HUES64 (cell line): ENCODE results near the gene SLC35A4.
"Not testable (repeated sequence)": the region's sequence is repeated elsewhere in the genome, so short reads cannot be mapped to it uniquely, and the experiment has no call there.

ENCODE experiments used
- H3K27ac ChIP-seq: 2 replicates; pipeline ENCODE4 v1.7.0; 2013; ENCODE audit warnings: low read depth, low read length, inconsistent platforms
- H3K27me3 ChIP-seq: 2 replicates; pipeline ENCODE4 v1.6.1; 2013; ENCODE audit warnings: mild to moderate bottlenecking, low read length; ENCODE audit not compliant: insufficient read depth
- H3K36me3 ChIP-seq: 2 replicates; pipeline ENCODE4 v1.6.1; 2013; ENCODE audit warnings: mild to moderate bottlenecking, low read length; ENCODE audit not compliant: insufficient read depth
- H3K4me1 ChIP-seq: 2 replicates; pipeline ENCODE4 v1.6.1; 2013; ENCODE audit warnings: mild to moderate bottlenecking, low read length, moderate library complexity; ENCODE audit not compliant: insufficient read depth
- H3K4me3 ChIP-seq: 2 replicates; pipeline ENCODE4 v1.5.1; 2013; ENCODE audit warnings: mild to moderate bottlenecking, low read length, moderate library complexity
- H3K9ac ChIP-seq: 2 replicates; pipeline ENCODE4 v1.6.1; 2013; ENCODE audit warnings: mild to moderate bottlenecking, low read depth, low read length
- H3K9me3 ChIP-seq: 2 replicates; pipeline ENCODE4 v1.6.1; 2013; ENCODE audit warnings: low read depth, low read length; ENCODE audit not compliant: insufficient read depth
- WGBS: fragments of 150-250, 120-280 bp; methylation state at CpG from one replicate; pipeline ENCODE4 v1.1.7; 2013; ENCODE audit warnings: missing lambda C conversion rate; 5-methylcytosine and 5-hydroxymethylcytosine counted together

The SLC35A4 gene

DNA sequence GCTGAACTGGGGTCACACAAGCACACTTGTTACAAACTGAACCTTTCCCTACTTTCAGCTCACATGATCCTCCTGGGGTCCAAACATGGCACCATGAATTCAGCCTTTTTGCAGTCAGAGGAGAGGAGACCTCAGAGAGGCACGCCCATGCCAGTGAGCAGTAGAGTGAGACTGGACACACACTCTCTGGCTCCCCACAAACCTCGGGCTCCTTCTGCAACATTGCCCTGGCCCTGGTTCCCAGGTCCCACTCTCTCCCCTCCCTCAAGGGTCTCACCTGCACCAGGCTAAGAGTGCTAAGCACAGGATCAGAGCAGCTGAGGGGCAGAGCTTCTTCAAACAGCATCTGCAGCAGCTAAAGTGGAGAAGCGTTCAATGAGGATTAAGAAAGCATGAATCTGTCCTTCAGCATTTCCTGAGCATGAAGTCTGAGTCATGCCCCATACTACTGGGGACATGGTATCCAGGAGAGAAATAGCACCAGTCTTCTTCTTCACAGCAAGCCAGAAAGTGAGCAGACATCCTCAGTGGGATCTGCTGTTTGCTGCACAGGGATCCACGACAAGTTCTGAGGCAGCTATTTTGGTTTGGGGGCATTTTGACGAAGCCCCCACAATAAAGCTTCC is 27.2 kb downstream of the SLC35A4 start:
- Histone ChIP-seq H3K9me3 (no peaks in the 10 kb centered on the region), H3K27me3 (no peaks in the 10 kb centered on the region), H3K4me1 (no peaks in the 10 kb centered on the region), H3K9ac (no peak overlapping the region), H3K36me3 (no peaks in the 10 kb centered on the region), H3K27ac (no peak overlapping the region), H3K4me3 (no peak overlapping the region)
- WGBS, result 91% methylated on average over 5 of the region's 5 CpGs

DNA sequence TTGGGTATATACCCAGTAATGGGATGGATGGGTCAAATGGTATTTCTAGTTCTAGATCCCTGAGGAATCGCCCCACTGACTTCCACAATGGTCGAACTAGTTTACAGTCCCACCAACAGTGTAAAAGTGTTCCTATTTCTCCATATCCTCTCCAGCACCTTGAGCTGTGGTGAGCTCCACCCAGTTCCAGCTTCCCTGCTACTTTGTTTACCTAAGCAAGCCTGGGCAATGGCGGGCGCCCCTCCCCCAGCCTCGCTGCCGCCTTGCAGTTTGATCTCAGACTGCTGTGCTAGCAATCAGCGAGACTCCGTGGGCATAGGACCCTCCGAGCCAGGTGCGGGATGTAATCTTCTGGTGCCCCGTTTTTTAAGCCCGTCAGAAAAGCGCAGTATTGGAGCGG is 28.4 kb downstream of the SLC35A4 start:
- not testable (repeated sequence) for H3K9ac ChIP-seq, H3K36me3 ChIP-seq, H3K27me3 ChIP-seq, H3K4me1 ChIP-seq, H3K27ac ChIP-seq, H3K9me3 ChIP-seq, H3K4me3 ChIP-seq
- 71% methylated on average over 14 of the region's 14 CpGs for WGBS

GRCh38 chr5:140594169-140594568 is 29.5 kb downstream of the SLC35A4 start:
- H3K9me3 ChIP-seq, result no peaks in the 10 kb centered on the region
- H3K4me1 ChIP-seq, result no peaks in the 10 kb centered on the region
- no peak overlapping the region for H3K4me3 ChIP-seq
- no peak overlapping the region for H3K9ac ChIP-seq
- 92% methylated on average over 6 of the region's 6 CpGs for WGBS
- H3K27ac ChIP-seq, result no peak overlapping the region
- no peaks in the 10 kb centered on the region for H3K36me3 ChIP-seq
- H3K27me3 ChIP-seq, result no peaks in the 10 kb centered on the region; the same call in 1 of the 2 replicates

DNA sequence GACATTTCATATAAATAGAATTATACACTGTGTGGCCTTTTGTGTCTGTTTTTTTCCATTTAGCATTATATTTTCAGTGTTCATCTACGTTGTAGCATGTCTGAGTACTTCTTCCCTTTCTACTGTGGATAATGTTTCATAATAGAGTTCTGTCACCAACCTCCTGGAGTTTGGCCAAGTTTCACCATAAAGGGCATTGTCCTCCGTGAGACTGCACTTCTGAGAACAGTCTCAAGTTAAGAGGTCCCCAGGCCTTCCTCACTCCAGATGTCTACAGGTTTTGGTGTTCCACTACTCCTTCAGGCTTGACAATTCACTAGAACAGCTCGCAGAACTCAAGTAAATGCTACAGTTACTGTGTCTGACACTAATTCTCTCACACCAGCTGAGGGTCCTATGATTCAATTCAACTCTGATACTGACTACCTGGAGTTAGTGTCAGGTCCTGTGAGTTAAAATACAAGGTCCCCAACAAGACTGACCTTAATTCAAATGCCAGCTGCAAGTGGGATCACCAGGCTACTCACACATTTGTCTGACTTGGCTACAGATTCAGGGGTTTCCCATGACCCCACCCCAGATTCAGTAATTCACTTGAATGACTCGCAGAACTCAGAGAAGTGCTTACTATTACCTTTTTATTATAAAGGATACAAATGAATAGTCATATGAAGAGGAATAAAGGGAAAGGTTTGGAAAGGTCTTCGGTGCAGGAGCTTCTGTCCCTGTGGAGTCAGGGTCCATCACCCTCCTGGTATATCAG is 31.1 kb downstream of the SLC35A4 start:
- Histone ChIP-seq H3K9me3 (no peaks in the 10 kb centered on the region), H3K9ac (no peak overlapping the region)
- WGBS, result 85% methylated on average over 4 of the region's 5 CpGs

GRCh38 chr5:140596321-140596741 is 31.7 kb downstream of the SLC35A4 start:
- Histone ChIP-seq H3K27me3 (no peaks in the 10 kb centered on the region; the same call in 1 of the 2 replicates), H3K9me3 (no peaks in the 10 kb centered on the region), H3K36me3 (no peaks in the 10 kb centered on the region), H3K4me1 (no peaks in the 10 kb centered on the region), H3K27ac (no peak overlapping the region), H3K9ac (no peak overlapping the region), H3K4me3 (no peak overlapping the region)
- 87% methylated on average over 1 of the region's 1 CpG for WGBS

More for the DNA sequence above, 31.1 kb downstream of the SLC35A4 start:
- H3K4me3 ChIP-seq, result no peak overlapping the region
- H3K4me1 ChIP-seq, result no peaks in the 10 kb centered on the region
- no peak overlapping the region for H3K27ac ChIP-seq
- no peaks in the 10 kb centered on the region; the same call in 1 of the 2 replicates for H3K27me3 ChIP-seq
- no peaks in the 10 kb centered on the region for H3K36me3 ChIP-seq

DNA sequence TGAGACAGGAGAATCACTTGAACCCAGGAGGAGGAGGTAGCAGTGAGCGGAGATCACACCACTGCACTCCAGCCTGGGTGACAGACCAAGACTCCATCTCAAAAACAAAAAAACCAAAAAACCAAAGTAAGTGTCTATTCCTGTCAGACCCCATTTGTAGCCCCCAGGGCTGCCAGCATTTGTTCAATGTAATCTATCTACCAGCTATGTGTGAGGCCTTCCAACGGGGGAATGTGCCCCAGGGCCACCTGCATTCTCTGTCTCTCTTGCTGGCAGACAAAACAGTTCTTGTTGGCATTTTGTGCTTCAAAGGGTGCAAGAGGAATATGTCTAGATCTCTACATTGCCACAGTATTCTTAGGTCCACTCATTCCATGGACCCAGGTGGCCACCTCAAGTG is 34.2 kb downstream of the SLC35A4 start:
- no peaks in the 10 kb centered on the region for H3K4me1 ChIP-seq
- H3K4me3 ChIP-seq, result no peak overlapping the region
- WGBS, result 88% methylated on average over 2 of the region's 2 CpGs
- no peaks in the 10 kb centered on the region; the same call in 1 of the 2 replicates for H3K27me3 ChIP-seq
- H3K9ac ChIP-seq, result no peak overlapping the region
- no peaks in the 10 kb centered on the region for H3K36me3 ChIP-seq
- H3K9me3 ChIP-seq, result no peaks in the 10 kb centered on the region
- H3K27ac ChIP-seq, result no peak overlapping the region

GRCh38 chr5:140600096-140600495 is 35.5 kb downstream of the SLC35A4 start:
- Histone ChIP-seq H3K9ac (no peak overlapping the region), H3K27me3 (no peaks in the 10 kb centered on the region; the same call in 1 of the 2 replicates), H3K4me1 (no peaks in the 10 kb centered on the region), H3K4me3 (no peak overlapping the region), H3K27ac (no peak overlapping the region), H3K9me3 (no peaks in the 10 kb centered on the region), H3K36me3 (no peaks in the 10 kb centered on the region)

DNA sequence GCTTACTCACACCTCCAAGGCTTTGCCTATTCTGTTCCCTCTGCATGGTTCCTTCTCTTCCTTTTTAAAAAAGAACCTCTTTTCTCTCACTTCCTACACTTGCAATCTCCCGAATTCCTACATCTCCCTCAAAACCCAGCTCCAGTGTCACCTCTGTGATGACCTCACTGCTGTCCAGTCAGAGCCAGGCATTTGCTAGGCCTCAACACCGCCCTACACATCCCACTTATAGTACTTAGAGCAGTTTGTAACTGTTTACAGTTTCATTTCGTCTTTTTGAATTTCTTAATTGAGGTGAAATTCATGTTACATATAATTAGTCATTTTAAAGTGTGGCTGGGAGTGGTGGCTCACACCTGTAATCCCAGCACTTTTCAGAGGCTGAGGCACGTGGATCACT is 37.5 kb downstream of the SLC35A4 start:
- WGBS, result 77% methylated on average over 2 of the region's 4 CpGs
- no peaks in the 10 kb centered on the region for H3K4me1 ChIP-seq
- no peaks in the 10 kb centered on the region for H3K36me3 ChIP-seq
- H3K27me3 ChIP-seq, result no peaks in the 10 kb centered on the region; the same call in 1 of the 2 replicates
- no peaks in the 10 kb centered on the region for H3K9me3 ChIP-seq
- no peak overlapping the region for H3K9ac ChIP-seq
- H3K27ac ChIP-seq, result no peak overlapping the region
- no peak overlapping the region for H3K4me3 ChIP-seq

DNA sequence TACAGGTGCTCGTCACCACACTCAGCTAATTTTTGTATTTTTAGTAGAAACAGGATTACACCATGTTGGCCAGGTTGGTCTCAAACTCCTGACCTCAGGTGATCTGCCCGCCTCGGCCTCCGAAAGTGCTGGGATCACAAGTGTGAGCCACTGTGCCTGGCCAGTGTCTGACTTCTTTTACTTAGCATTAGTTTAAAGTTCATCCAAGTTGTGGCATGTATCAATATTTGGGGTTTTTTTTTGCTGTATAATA is 38.7 kb downstream of the SLC35A4 start:
- not testable (repeated sequence) for H3K4me3 ChIP-seq, H3K9me3 ChIP-seq, H3K9ac ChIP-seq, H3K4me1 ChIP-seq, H3K36me3 ChIP-seq, H3K27me3 ChIP-seq, H3K27ac ChIP-seq
- WGBS, result 90% methylated on average over 4 of the region's 4 CpGs

- no peak overlapping the region for H3K4me3 ChIP-seq
- no peak overlapping the region for H3K9ac ChIP-seq
- no peaks in the 10 kb centered on the region for H3K4me1 ChIP-seq
- H3K27ac ChIP-seq, result no peak overlapping the region
- H3K27me3 ChIP-seq, result peaks cover 2% of the 10 kb centered on the region
- 100% methylated on average over 2 of the region's 2 CpGs for WGBS
- no peaks in the 10 kb centered on the region for H3K9me3 ChIP-seq
- H3K36me3 ChIP-seq, result no peaks in the 10 kb centered on the region
These were observed 39.1 kb downstream of the SLC35A4 start for GRCh38 chr5:140603734-140604133.

DNA sequence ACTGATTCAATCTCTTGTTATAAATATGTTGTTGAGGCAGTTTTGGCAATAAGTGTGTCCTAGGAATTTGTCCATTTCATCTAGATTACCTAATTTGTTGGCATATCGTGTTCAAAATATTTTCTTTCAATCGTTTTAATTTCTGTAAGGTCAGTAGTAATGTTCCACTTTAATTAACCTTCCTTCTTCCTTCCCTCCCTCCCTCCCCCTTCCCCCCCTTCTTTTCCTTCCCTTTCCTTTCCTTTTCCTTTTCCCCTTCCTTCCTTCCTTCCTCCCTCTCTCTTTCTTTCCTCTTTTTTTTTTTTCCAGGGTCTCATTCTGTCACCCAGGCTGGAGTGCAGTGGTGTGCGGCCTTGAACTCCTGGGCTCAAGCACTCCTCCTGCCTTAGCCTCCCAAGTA is 41.3 kb downstream of the SLC35A4 start:
- H3K4me1 ChIP-seq, result no peaks in the 10 kb centered on the region

More for the DNA sequence above, 41.3 kb downstream of the SLC35A4 start:
- Histone ChIP-seq H3K27me3 (peaks cover 3% of the 10 kb centered on the region; the same call in 1 of the 2 replicates), H3K9me3 (peaks cover 6% of the 10 kb centered on the region; the same call in 1 of the 2 replicates), H3K4me3 (no peak overlapping the region), H3K9ac (no peak overlapping the region), H3K27ac (no peak overlapping the region), H3K36me3 (no peaks in the 10 kb centered on the region)
- 95% methylated on average over 3 of the region's 3 CpGs for WGBS
